Mononuclear cell (primary cell): Measurements from ENCODE around the gene CFH. TPM values are rescaled to one million over a fixed set of nuclear protein-coding genes. Genes with fewer than 3 reads are reported as not detected.

Experiments
- H3K27me3 ChIP-seq: 2 replicates; pipeline ENCODE4 v1.6.0; 2011; ENCODE audit warnings: low read length, control low read depth; ENCODE audit not compliant: insufficient read depth
- H3K4me1 ChIP-seq: 2 replicates; pipeline ENCODE4 v1.5.1; 2011; ENCODE audit warnings: mild to moderate bottlenecking, low read length, control low read depth; ENCODE audit not compliant: insufficient read depth
- H3K4me3 ChIP-seq: 2 replicates; pipeline ENCODE4 v1.5.1; 2011; ENCODE audit warnings: mild to moderate bottlenecking, low read length, moderate library complexity
- H3K9me3 ChIP-seq: 2 replicates; pipeline ENCODE4 v1.5.1; 2011; ENCODE audit warnings: low read depth, mild to moderate bottlenecking, control low read depth, low read length
- total RNA-seq: library from RNA; depleted of rRNA; stranded (reverse); fragments of >200 nt; gene quantifications from one replicate; pipeline ENCODE4 v1.2.3, GENCODE V29; 2012

The CFH gene
- total RNA-seq, 1 donor, result 1.6 TPM

GRCh38 chr1:196651079-196651478 lies 764 bp upstream of the CFH start:
- H3K4me3 ChIP-seq, result no peak overlapping the region
- no peaks in the 10 kb centered on the region for H3K27me3 ChIP-seq

DNA sequence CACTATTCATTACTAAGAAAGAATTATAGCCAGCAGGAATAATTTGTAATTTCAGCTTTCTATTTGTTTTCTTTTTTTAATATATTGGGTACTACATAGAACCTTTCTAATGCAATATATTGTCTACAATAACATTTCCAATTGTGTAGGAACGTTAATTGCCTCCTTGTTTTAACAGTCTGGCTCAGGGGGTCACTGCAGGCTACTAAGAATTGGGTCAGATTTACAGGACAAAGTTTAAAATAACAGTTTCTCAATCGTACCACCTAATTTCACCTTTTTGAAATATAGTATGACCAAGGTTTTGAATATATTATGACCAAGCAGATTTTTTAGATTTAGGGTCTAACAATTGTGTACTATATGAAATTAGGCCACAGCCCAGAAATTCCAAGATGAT lies 2.4 kb downstream of the CFH start:
- Histone ChIP-seq H3K4me3 (no peak overlapping the region), H3K27me3 (no peaks in the 10 kb centered on the region), H3K4me1 (peaks cover 5% of the 10 kb centered on the region), H3K9me3 (no peaks in the 10 kb centered on the region)

More at GRCh38 chr1:196651079-196651478, 764 bp upstream of the CFH start:
- Histone ChIP-seq H3K4me1 (peaks cover 5% of the 10 kb centered on the region), H3K9me3 (no peaks in the 10 kb centered on the region)

GRCh38 chr1:196655071-196655470 lies 3.2 kb downstream of the CFH start:
- Histone ChIP-seq H3K4me3 (no peak overlapping the region), H3K9me3 (no peaks in the 10 kb centered on the region), H3K4me1 (peaks cover 5% of the 10 kb centered on the region), H3K27me3 (no peaks in the 10 kb centered on the region)

GRCh38 chr1:196655494-196655893 lies 3.7 kb downstream of the CFH start:
- Histone ChIP-seq H3K9me3 (no peaks in the 10 kb centered on the region), H3K4me1 (peaks cover 5% of the 10 kb centered on the region), H3K27me3 (no peaks in the 10 kb centered on the region), H3K4me3 (no peak overlapping the region)

DNA sequence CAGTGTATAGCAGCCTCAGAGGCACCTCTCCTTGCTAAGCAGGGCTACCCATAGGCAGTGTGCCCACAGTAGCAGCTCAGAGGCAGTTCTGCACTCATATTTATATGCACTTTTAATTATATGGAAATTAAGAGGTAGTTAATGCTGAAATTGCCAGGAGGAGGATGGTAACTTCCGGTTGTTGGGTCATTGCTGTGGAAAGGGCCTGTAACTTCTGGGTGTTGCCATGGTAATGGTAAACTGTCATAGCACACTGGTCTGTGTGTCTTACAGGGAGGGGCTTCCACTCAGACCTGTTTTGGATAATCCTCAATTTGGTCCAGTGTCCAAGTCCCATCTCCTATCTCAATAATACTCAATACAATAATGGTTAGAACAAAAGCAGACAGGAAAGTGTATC lies 7.6 kb downstream of the CFH start:
- no peak overlapping the region for H3K4me3 ChIP-seq
- no peaks in the 10 kb centered on the region for H3K27me3 ChIP-seq
- no peaks in the 10 kb centered on the region for H3K9me3 ChIP-seq
- no peaks in the 10 kb centered on the region for H3K4me1 ChIP-seq

GRCh38 chr1:196660272-196660671 lies 8.4 kb downstream of the CFH start:
- H3K4me1 ChIP-seq, result no peaks in the 10 kb centered on the region
- H3K9me3 ChIP-seq, result no peaks in the 10 kb centered on the region
- no peak overlapping the region for H3K4me3 ChIP-seq
- no peaks in the 10 kb centered on the region for H3K27me3 ChIP-seq

DNA sequence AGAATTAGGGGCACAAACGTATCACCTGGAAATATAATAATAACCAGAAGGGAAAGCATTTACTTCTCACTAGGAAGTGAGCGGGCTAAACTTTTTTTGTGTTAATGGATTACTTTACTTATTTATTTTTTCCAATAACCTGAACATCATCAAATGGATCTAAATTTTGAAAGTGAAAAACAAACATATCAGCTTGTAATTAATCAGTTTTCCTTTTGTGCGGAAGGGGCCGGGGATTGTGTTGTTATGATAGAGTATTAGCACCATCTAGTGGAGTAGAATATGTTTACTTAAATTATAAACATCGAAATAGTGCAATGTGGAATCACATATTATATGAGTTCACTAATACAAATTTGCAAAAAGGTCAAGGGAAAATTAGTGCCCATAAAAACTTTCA lies 9.0 kb downstream of the CFH start:
- Histone ChIP-seq H3K27me3 (no peaks in the 10 kb centered on the region), H3K4me1 (no peaks in the 10 kb centered on the region), H3K4me3 (no peak overlapping the region), H3K9me3 (no peaks in the 10 kb centered on the region)

GRCh38 chr1:196661345-196661744 lies 9.5 kb downstream of the CFH start:
- no peaks in the 10 kb centered on the region for H3K27me3 ChIP-seq
- no peak overlapping the region for H3K4me3 ChIP-seq
- no peaks in the 10 kb centered on the region for H3K9me3 ChIP-seq
- H3K4me1 ChIP-seq, result no peaks in the 10 kb centered on the region

DNA sequence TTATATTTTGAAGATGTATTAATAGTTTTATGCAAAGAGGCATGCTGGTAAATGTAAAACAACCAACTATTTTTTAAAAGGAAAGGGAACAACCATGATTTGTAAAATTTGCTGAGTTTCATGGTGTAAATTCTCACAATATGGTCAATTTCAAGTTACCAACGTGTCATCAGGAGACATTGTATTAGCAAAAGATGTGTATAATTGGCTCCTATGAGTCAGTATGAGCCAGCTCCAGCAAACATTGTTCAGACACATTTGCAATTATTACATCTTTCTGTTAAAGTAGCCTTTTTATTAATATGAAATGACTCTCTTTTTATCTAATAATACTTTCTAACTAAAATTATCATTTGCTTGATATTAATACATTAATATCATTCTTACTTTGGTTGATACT lies 15.3 kb downstream of the CFH start:
- H3K27me3 ChIP-seq, result no peaks in the 10 kb centered on the region
- H3K9me3 ChIP-seq, result no peaks in the 10 kb centered on the region
- no peak overlapping the region for H3K4me3 ChIP-seq
- H3K4me1 ChIP-seq, result no peaks in the 10 kb centered on the region

DNA sequence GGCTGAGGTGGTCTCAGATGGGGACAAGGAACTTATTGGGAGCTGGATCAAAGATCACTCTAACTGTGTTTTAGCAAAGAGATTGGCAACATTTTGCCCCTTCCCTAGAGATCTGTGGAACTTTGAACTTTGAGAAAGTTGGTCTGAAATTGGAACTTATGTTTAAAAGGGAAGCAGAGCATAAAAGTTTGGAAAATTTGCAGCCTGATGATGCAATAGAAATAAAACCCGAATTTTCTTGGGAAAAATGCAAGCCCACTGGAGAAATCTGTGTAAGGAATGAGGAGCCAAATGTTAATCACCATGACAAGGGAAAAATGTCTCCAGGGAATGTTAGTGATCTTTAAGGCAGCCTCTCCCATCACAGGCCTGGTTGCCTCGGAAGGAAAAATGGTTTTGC lies 17.2 kb downstream of the CFH start:
- H3K4me1 ChIP-seq, result no peaks in the 10 kb centered on the region
- H3K4me3 ChIP-seq, result no peak overlapping the region
- H3K9me3 ChIP-seq, result no peaks in the 10 kb centered on the region
- no peaks in the 10 kb centered on the region for H3K27me3 ChIP-seq

DNA sequence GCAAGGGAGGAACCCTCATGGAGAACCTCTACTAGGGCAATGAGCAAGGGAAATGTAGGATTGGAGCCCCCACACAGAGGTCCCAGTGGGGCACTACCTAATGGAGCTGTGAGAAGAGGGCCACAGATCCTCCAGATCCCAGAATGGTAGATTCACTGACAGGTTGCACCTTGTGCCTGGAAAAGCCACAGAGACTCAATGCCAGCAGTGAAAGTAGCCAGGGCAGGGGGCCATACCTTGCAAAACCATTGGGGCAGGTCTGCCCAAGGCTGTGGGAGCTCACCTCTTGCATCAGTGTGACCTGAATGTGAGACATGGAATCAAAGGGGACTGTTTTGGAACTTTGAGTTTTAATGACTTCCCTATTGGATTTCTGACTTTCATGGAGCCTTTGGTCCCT lies 17.9 kb downstream of the CFH start:
- Histone ChIP-seq H3K4me1 (no peaks in the 10 kb centered on the region), H3K27me3 (no peaks in the 10 kb centered on the region), H3K9me3 (no peaks in the 10 kb centered on the region), H3K4me3 (no peak overlapping the region)

DNA sequence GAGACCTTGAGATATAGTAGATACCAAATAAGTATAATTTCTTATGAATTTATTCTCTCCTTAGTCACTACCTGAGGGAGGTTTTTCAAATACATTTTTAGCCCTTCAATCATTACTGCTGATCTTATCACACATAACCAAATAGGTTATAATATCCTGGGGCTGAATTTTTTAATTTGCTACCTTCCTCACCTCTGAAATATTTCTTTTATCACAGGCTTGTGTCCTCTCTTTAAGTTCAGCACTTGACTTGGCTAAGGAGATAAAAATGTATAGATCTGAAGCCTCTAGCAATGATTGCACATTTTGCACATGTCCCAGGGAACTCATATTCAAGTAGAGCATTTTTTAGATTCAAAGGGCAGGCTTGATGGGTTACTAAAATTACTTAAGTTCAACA lies 23.1 kb downstream of the CFH start:
- Histone ChIP-seq H3K27me3 (no peaks in the 10 kb centered on the region), H3K4me1 (no peaks in the 10 kb centered on the region)

GRCh38 chr1:196677781-196678509 lies 26.1 kb downstream of the CFH start:
- Histone ChIP-seq H3K4me3 (no peak overlapping the region), H3K9me3 (no peaks in the 10 kb centered on the region), H3K4me1 (no peaks in the 10 kb centered on the region), H3K27me3 (no peaks in the 10 kb centered on the region)

More for the DNA sequence above, 23.1 kb downstream of the CFH start:
- Histone ChIP-seq H3K9me3 (no peaks in the 10 kb centered on the region), H3K4me3 (no peak overlapping the region)

DNA sequence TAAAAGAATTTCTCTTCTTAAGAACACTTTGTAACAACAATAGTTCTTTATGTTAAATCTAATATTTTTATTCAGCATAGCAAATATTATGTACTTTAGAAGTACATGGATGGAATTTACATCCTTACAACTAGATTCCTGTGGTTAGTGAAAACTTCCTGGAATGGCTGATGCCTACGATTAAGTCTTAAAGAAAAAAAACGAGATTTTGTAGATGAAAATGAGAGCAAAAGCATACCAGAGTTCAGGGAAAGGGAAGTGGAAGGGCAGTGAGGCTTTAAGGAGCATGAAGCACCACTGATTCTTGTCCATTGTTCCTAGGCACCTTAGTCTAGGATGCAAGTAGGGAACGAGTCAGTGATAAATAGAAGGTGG lies 26.7 kb downstream of the CFH start:
- no peak overlapping the region for H3K4me3 ChIP-seq
- no peaks in the 10 kb centered on the region for H3K27me3 ChIP-seq
- H3K4me1 ChIP-seq, result no peaks in the 10 kb centered on the region
- no peaks in the 10 kb centered on the region for H3K9me3 ChIP-seq

GRCh38 chr1:196680107-196680506 lies 28.3 kb downstream of the CFH start:
- Histone ChIP-seq H3K4me1 (no peaks in the 10 kb centered on the region), H3K9me3 (no peaks in the 10 kb centered on the region), H3K4me3 (no peak overlapping the region), H3K27me3 (no peaks in the 10 kb centered on the region)

GRCh38 chr1:196684476-196684875 lies 32.6 kb downstream of the CFH start:
- no peaks in the 10 kb centered on the region for H3K9me3 ChIP-seq
- no peak overlapping the region for H3K4me3 ChIP-seq
- H3K4me1 ChIP-seq, result no peaks in the 10 kb centered on the region
- H3K27me3 ChIP-seq, result no peaks in the 10 kb centered on the region
